GM19328 (cell line): ENCODE data around the gene KANSL1.

Source experiments
- ATAC-seq: cut with Tn5 transposase; IDR thresholded peaks from one replicate; pipeline ENCODE4 v1.9.1; 2021; ENCODE audit warnings: mild to moderate bottlenecking, moderate library complexity; ENCODE audit not compliant: unreplicated experiment

The KANSL1 gene

DNA sequence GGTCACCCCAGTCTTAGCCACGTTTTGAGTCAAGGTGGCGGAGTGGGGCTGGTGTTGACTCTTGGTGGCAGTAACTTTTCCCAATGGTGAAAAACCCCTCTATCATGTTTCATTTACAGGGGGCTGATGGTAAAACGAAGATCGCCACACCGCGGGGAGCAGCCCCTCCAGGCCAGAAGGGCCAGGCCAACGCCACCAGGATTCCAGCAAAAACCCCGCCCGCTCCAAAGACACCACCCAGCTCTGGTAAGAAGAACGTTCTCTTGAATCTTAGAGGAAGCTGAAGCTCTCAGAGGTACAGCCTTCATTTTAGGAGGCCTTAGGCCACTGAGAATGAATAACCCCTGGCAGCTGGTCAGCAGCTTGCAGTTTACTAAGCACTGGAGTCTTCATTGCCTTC is 201.9 kb downstream of the KANSL1 start:
- ATAC-seq = no peak

DNA sequence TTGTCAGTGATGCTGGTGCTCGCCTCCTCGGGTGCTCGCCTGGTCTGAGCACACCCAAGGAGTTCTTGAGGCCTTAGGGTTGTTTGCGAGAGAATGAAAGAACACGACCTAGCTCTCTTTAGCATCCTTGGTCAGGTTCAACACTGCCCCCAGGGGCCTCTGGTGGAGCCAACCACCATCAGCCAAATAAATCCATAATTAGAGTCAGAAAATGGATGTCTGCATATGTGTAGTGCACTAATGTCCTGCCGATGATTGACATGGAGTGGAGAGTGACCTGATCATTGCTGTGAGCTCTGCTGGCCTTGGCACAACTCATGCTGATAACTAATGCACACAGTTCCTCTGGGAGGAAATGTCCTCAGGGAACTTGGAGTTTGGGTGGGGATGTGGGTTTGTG is 202.3 kb downstream of the KANSL1 start:
- ATAC-seq = no peak

DNA sequence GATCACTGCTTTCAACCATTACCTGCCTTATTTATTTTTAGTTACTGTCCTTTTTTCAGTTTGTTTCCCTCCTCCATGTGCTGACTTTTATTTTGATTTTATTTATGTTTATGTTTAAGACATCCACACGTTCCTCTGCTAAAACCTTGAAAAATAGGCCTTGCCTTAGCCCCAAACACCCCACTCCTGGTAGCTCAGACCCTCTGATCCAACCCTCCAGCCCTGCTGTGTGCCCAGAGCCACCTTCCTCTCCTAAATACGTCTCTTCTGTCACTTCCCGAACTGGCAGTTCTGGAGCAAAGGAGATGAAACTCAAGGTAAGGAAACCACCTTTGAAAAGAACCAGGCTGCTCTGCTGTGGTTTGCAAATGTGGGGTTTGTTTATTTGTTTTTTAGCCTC is 203.5 kb downstream of the KANSL1 start:
- ATAC-seq = no peak

DNA sequence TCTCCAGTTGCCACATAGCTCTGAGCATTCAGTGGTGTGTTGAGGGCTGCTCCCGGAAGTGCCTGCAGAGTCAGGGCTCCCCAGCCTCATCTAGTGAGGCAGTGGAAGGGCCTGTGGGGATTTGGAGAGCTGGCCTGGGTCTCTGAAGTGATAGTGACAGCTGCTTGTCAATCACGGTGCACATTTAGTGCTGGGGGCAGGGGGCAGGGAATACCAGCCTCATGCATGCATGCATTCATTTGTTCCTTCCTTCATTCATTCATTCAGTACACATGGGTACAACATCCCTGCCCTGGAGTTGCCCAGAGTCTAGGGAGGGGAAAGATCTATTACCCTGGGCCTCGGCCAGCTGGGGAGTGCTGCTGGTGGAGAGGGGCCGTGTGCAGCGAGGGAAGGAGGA is 205.5 kb downstream of the KANSL1 start:
- ATAC-seq = no peak

DNA sequence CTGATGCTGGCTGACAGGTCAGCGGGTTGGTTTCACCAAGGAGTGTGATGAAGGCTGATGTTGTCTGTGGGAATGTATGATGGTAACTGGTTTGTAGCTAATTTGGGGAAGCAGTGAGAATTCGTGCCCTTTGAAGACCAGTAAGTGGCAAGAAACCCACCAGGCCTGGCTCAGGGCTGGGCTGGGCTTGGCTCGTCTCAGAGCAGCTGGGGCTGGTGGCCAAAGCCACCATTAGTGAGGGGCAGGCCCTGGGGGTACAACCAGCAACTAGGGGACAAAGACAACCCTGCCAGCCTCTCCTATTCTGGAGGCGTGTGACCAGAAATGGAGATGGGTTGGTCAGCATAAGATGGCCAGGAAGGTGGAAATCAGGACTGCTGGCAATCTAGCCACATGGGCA is 207.2 kb downstream of the KANSL1 start:
- no peak for ATAC-seq

DNA sequence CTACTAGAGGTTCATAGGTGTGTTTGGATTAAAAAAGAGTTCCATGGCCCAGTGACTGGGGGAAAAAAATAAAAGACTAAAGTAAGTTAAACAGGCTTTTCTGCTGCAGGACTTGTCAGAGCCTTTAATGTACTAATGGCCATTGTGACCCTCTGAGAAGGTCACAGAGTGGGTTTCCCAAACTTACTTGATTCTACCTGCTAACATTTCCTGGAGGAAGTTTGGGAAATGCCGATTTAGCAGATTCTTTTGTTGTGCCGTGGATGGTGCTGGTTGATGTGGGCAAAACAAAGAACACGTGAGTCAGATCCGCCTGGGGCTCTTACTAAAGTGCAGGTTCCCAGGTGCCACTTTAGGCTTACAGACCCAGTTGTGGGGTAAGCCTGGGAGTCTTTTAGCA is 207.8 kb downstream of the KANSL1 start:
- no peak for ATAC-seq

DNA sequence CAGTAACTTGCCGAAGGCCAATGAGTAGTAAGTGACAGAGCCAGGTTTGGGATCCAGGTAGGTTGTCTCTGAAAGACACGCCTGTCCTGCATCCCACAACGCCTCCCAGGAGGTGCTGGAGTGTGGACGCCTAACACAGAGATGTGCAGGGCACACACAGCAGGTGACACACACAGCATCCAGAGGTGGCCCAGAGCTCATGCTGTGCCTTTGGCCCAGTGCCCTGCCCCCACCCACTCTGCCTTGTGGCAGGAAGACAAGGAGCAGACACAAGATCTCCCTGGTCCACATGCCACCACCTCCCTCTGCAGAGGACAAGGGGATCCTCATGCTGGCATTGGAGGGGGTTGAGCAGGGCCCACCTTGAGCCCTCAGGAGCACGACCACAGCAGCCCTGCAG is 208.9 kb downstream of the KANSL1 start:
- ATAC-seq = no peak

DNA sequence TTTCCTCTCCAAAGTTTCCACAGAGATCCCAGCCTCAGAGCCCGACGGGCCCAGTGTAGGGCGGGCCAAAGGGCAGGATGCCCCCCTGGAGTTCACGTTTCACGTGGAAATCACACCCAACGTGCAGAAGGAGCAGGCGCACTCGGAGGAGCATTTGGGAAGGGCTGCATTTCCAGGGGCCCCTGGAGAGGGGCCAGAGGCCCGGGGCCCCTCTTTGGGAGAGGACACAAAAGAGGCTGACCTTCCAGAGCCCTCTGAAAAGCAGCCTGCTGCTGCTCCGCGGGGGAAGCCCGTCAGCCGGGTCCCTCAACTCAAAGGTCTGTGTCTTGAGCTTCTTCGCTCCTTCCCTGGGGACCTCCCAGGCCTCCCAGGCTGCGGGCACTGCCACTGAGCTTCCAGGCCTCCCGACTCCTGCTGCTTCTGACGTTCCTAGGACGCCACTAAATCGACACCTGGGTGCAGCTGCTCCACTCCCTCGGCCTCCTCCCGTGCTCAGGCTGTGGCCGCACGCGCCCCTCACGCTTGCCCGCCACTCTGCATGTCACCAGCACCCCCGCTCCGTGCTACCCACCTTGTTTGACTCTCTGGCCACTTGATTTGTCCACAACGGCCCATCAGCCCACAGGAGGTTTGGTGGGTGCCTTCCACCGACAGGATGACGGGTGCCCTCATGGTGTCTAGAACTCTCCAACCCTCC is 209.5 kb downstream of the KANSL1 start:
- ATAC-seq = no peak

DNA sequence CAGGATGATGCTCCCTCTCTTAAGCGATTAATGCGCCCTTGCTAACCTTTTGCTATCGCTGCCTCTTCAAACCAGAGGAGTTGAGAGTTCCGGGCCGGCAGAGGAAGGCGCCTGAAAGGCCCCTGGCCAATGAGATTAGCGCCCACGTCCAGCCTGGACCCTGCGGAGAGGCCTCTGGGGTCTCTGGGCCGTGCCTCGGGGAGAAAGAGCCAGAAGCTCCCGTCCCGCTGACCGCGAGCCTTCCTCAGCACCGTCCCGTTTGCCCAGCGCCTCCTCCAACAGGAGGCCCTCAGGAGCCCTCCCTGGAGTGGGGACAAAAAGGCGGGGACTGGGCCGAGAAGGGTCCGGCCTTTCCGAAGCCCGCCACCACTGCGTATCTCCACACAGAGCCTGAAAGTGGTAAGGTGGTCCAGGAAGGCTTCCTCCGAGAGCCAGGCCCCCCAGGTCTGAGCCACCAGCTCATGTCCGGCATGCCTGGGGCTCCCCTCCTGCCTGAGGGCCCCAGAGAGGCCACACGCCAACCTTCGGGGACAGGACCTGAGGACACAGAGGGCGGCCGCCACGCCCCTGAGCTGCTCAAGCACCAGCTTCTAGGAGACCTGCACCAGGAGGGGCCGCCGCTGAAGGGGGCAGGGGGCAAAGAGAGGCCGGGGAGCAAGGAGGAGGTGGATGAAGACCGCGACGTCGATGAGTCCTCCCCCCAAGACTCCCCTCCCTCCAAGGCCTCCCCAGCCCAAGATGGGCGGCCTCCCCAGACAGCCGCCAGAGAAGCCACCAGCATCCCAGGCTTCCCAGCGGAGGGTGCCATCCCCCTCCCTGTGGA is 210.2 kb downstream of the KANSL1 start:
- ATAC-seq = no peak

DNA sequence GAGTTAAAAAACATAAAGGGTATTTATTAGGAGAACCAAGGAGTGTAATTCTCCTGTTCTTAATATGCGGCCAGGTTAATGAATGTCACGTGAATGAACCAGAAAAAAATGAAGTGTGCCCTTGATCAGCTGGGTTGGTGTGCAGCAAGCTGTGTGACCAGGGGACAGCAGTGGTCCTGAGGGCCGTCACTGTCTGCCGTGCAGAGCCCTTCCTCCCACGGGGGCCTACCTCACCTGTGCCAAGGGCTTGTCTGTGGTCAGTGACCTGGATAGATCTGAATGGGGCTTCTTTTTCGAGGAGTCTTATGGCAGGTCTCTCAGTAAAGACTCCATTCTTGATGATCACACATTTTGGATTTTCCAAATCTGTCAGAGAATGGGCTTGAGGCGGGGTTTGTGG is 211.9 kb downstream of the KANSL1 start:
- ATAC-seq = no peak

DNA sequence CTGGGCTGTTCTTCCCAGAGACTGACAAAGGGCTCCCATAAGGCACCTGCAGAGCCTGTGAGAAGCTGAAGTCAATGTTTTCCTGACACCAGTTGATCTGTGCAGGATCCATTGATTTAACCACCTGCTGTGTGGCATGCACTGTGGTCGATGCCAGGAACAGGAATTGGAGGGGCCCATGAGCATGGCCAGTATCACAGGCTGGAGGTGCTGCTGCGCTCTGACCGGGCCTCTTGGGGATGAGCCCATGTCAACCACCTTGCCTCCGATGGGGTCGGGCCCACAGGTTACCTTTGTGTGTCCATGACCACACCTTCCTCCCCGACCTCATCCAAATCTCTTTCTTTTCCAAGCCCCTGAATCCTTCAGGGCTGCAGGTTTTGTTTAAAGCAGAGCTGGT is 212.4 kb downstream of the KANSL1 start:
- no peak for ATAC-seq
